SK-N-SH (cell line): ENCODE measurements around the gene FGD6.

ENCODE experiments used
- CTCF ChIP-seq: fragments of 200-600 bp; sonication (generic); IDR thresholded peaks from 2 replicates; pipeline ENCODE4 v1.6.1; 2017; ENCODE audit warnings: antibody characterized with exemption, mild to moderate bottlenecking, moderate library complexity
- EZH2phosphoT487 ChIP-seq: fragments of 200-600 bp; sonication (generic); IDR thresholded peaks from 2 replicates; pipeline ENCODE4 v1.6.1; 2017; ENCODE audit warnings: low read depth, mixed run types, mild to moderate bottlenecking, antibody characterized with exemption, moderate library complexity, borderline replicate concordance
- GABPA ChIP-seq: IDR thresholded peaks from 2 replicates; pipeline ENCODE4 v1.4.0; 2012; ENCODE audit warnings: low read depth, mild to moderate bottlenecking
- GATA2 ChIP-seq: sonication (generic); formaldehyde crosslinking; IDR thresholded peaks from 2 replicates; pipeline ENCODE4 v1.5.0; 2020; ENCODE audit warnings: mild to moderate bottlenecking, missing genetic modification reagents
- NFIC ChIP-seq: IDR thresholded peaks from 2 replicates; pipeline ENCODE4 v1.4.0; 2012; ENCODE audit warnings: borderline replicate concordance
- NRF1 ChIP-seq: IDR thresholded peaks from 2 replicates; pipeline ENCODE4 v1.6.1; 2012; ENCODE audit warnings: low read depth, mild to moderate bottlenecking, low read length
- RAD21 ChIP-seq: IDR thresholded peaks from 2 replicates; pipeline ENCODE4 v1.6.1; 2012; ENCODE audit warnings: mild to moderate bottlenecking, low read length
- REST ChIP-seq: IDR thresholded peaks from 2 replicates; pipeline ENCODE4 v1.6.1; 2012; ENCODE audit warnings: mild to moderate bottlenecking, low read depth, low read length, moderate library complexity
- RFX5 ChIP-seq: IDR thresholded peaks from 2 replicates; pipeline ENCODE4 v1.6.1; 2012; ENCODE audit warnings: mild to moderate bottlenecking, improper control_type of control experiment, low read length
- YY1 ChIP-seq: IDR thresholded peaks from 2 replicates; pipeline ENCODE4 v1.4.0; 2012; ENCODE audit warnings: low read depth, mild to moderate bottlenecking

- TF ChIP-seq EZH2phosphoT487 (no peak), CTCF (no peak), YY1 (no peak), GABPA (no peak), REST (no peak), RAD21 (no peak), NRF1 (no peak), RFX5 (no peak), GATA2 (CRISPR knock-in tag) (no peak), NFIC (no peak)
Observed at GRCh38 chr12:95225645-95226212, 8.5 kb upstream of the FGD6 start.
